ENCODE results near the gene CEMIP2.

GRCh38 chr9:71681708-71682272, 86.5 kb downstream of the CEMIP2 start:
- TF ChIP-seq CTCF (IDR thresholded peaks at IDR 0.05; ENCODE audit: insufficient read depth, low read length, poor library complexity, severe bottlenecking) (no peak), EZH2phosphoT487 (conservative IDR thresholded peaks at IDR 0.05; ENCODE audit: low read length) (no peak)

Measured in SU-DHL-6 (cell line).